Measurements from ENCODE around the gene COX4I2. TPM values are rescaled to one million over a fixed set of nuclear protein-coding genes. Genes with fewer than 3 reads are reported as not detected.
A peak's percentile ranks its signal among the peaks of the same experiment; 100 is the strongest.

COX4I2 gene
- total and polyA plus RNA-seq, 2 of the 4 experiments (the other 2 are of a cell fraction) = not detected

- peak; percentile 75 for DNase-seq
- H3K4me2 ChIP-seq (ENCODE audit: low read depth, low read length) = peak overlapping the region; percentile 42
Observed at GRCh38 chr20:31670371-31671228, 32.9 kb downstream of the COX4I2 start.

More at GRCh38 chr20:31670371-31671228, 32.9 kb downstream of the COX4I2 start:
- Histone ChIP-seq H4K91ac (ENCODE audit: insufficient read depth, low read depth, low read length) (no peak overlapping the region; the same call in 1 of the 2 replicates), H2AK9ac (replicated peaks; ENCODE audit: low read depth, low read length, poor library complexity) (peak overlapping the region; percentile 29), H3K79me1 (ENCODE audit: low read depth in 1 of 2, low read length in 2 of 2) (peaks cover 46 to 88% of the 10 kb centered on the region in 2 experiments), H3K23ac (ENCODE audit: low read depth, low read length) (no peak overlapping the region), H2AFZ (replicated peaks; ENCODE audit: low read length, poor library complexity) (no peak overlapping the region), H4K8ac (ENCODE audit: low read depth in 2 of 2, low read length in 2 of 2) (no peak overlapping the region; a peak in 1 of 4 replicates), H3K9me1 (ENCODE audit: insufficient read depth, low read length) (peaks cover 53% of the 10 kb centered on the region), H3K4me3 (ENCODE audit: insufficient read depth, low read depth, low read length) (no peak overlapping the region), H2BK5ac (ENCODE audit: low read depth, low read length, poor library complexity, severe bottlenecking) (no peak overlapping the region), H2BK20ac (ENCODE audit: low read depth, low read length) (peak overlapping the region; percentile 15), H3K9me3 (ENCODE audit: control insufficient read depth, insufficient read depth, low read length) (no peaks in the 10 kb centered on the region), H3K56ac (ENCODE audit: extremely low read depth, insufficient read depth, low read length) (no peak overlapping the region), H4K20me1 (ENCODE audit: insufficient read depth, low read length) (peaks cover 52% of the 10 kb centered on the region), H2AK5ac (ENCODE audit: low read depth, low read length) (peak overlapping the region; percentile 67; the same call in 1 of the 2 replicates), H3K18ac (ENCODE audit: low read depth, low read length) (no peak overlapping the region), H3K4ac (ENCODE audit: low read depth, low read length) (peak overlapping the region; percentile 61; the same call in 1 of the 2 replicates), H3K27me3 (ENCODE audit: control insufficient read depth, insufficient read depth, low read length) (no peaks in the 10 kb centered on the region), H3K4me1 (ENCODE audit: control insufficient read depth, insufficient read depth, low read length) (peaks cover 26% of the 10 kb centered on the region), H3K36me3 (ENCODE audit: control insufficient read depth, insufficient read depth, low read length) (peaks cover 9% of the 10 kb centered on the region), H2BK120ac (ENCODE audit: low read depth, low read length) (peak overlapping the region; percentile 42; the same call in 1 of the 2 replicates), H3K9ac (ENCODE audit: low read depth, low read length) (no peak overlapping the region), H4K5ac (ENCODE audit: low read depth, low read length) (no peak overlapping the region), H2BK15ac (ENCODE audit: low read depth, low read length) (no peak overlapping the region; the same call in 2 of the 3 replicates), H3K14ac (replicated peaks; ENCODE audit: low read depth, low read length) (peak overlapping the region; percentile 48; the same call in 1 of the 2 replicates), H3K27ac (ENCODE audit: insufficient read depth, low read length) (no peak overlapping the region)
- in situ Hi-C loops (cut with MboI; ENCODE audit: low sequenced_read_pairs) = no loop called here
- ATAC-seq (ENCODE audit: low read depth) = peak; percentile 88
- POLR2A ChIA-PET (ENCODE audit: unreplicated experiment) = no interaction called here
- CTCF ChIA-PET = no interaction called here
- TF ChIP-seq RCOR1 (IDR thresholded peaks at IDR 0.05; ENCODE audit: insufficient replicate concordance, low read length) (peak; percentile 74), MXI1 (IDR thresholded peaks at IDR 0.05; ENCODE audit: borderline replicate concordance, low read depth, low read length) (peak; percentile 89), NFE2L2 (IDR thresholded peaks at IDR 0.05; ENCODE audit: low read depth, low read length) (no peak), BHLHE40 (IDR thresholded peaks at IDR 0.05; ENCODE audit: low read depth, low read length) (peak; percentile 71; the same call in 1 of the 2 replicates), MAZ (IDR thresholded peaks at IDR 0.05; ENCODE audit: borderline replicate concordance, low read depth, low read length) (peak; percentile 55)
- intact Hi-C loops (cut with micrococcal nuclease) = loop anchor here (2.0 kb wide), 1 partner anchor 52 kb away; the partner anchor contains the start of gene BCL2L1
- no TSS peak for BruUV-seq (replicated peaks)
- 47% methylated on average over 3 of the region's 10 CpGs; no CpG with 5 or more reads in 1 of the 2 experiments for WGBS, 2 experiments (ENCODE audit: extremely low coverage in 2 of 2, insufficient read length in 1 of 2)
- dilution Hi-C loops (cut with HindIII; ENCODE audit: low sequenced_read_pairs, unreplicated experiment) = no loop called here
